ENCODE data around the gene NGF. TPM values are rescaled to one million over a fixed set of nuclear protein-coding genes. Genes with fewer than 3 reads are reported as not detected.

The NGF gene
- total RNA-seq, 1 donor from 2014 or later, result 2.1 TPM

DNA sequence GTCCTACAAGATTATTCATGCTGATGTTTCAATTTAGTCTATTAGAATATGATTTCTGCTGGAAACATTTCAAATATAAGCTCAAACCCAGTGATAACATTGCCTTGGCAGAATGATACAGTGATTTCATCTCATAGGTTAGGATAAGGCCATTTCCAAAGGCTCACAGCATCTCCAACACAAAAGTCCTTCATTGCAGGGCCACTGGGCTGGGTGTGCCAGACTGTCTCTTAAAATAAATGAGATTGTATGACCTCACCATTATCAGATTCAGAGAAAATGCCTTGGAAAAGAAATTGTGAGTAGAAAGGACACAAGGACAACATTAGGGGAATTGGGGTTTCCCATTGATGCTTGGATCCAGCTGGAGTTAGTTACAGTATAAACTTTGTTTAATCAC lies 30.4 kb downstream of the NGF start:
- Histone ChIP-seq H3K4me3 (no peak overlapping the region), H3K36me3 (no peaks in the 10 kb centered on the region), H3K9me3 (no peaks in the 10 kb centered on the region), H3K4me1 (peaks cover 0 to 9% of the 10 kb centered on the region in 2 donors), H3K27me3 (no peaks in the 10 kb centered on the region), H3K27ac (peak overlapping the region in 1 of 2 donors; percentile 52)
- TF ChIP-seq CTCF (IDR thresholded peaks at IDR 0.05), result no peak
- intact Hi-C loops (cut with DNase I), result no loop called here
- DNase-seq (ENCODE audit: low spot score in 2 of 2), result no peak

- Histone ChIP-seq H3K27ac (peak overlapping the region; percentile 50 to 52), H3K4me1 (peaks cover 0 to 12% of the 10 kb centered on the region in 2 donors), H3K27me3 (no peaks in the 10 kb centered on the region), H3K4me3 (no peak overlapping the region), H3K36me3 (no peaks in the 10 kb centered on the region), H3K9me3 (no peaks in the 10 kb centered on the region)
- intact Hi-C loops (cut with DNase I), result no loop called here
- no peak for DNase-seq (ENCODE audit: low spot score in 2 of 2)
- TF ChIP-seq CTCF (IDR thresholded peaks at IDR 0.05), result no peak
Measured at GRCh38 chr1:115306146-115306545, 31.9 kb downstream of the NGF start.

DNA sequence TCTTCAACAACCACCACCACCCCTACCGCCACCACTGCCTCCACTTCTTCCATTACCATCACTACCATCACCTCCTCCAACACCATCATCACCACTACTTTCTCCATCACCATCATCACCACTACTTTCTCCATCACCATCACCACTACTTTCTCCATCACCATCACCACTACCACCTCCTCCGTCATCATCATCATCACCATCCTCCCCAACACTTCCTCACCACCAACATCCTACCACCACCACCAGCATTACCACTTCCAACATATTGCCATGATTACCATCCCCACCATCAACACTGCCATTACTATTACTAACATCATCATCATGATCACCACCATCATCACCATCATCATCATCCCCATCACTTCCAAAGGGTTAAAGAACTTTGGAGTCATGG lies 34.7 kb downstream of the NGF start:
- Histone ChIP-seq H3K4me3 (no peak overlapping the region), H3K4me1 (peaks cover 0 to 14% of the 10 kb centered on the region in 2 donors), H3K9me3 (no peaks in the 10 kb centered on the region), H3K27me3 (no peaks in the 10 kb centered on the region), H3K27ac (no peak overlapping the region), H3K36me3 (no peaks in the 10 kb centered on the region)
- DNase-seq (ENCODE audit: low spot score in 2 of 2), result no peak
- TF ChIP-seq CTCF (IDR thresholded peaks at IDR 0.05), result no peak
- intact Hi-C loops (cut with DNase I), result no loop called here

DNA sequence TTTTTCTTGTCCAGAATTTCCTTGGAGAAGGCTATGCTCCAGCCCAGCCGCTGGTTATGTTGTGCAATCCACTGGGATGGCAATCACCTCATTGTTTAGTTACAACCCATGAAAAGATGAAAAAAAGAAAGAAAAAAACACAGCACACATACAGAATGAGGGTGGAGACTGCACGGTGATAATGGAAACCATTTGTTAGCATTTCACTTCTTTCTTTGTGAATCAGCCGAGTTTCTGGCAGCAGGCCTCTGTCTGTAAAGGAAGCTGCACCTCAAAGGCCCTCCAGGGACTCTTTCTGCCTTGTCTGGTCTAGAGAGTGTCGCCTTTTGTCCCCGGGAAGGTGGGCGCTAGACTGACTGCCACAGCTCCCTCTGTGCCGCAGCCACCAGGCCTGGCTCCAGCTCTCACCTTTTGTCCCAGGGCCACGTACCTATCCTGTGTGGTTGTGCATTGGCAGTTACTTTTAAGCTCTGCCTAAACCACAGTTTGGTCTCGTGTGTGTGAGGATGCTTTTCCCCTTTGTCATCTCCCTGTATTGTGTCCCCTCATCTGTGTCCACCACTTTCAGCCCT lies 35.6 kb downstream of the NGF start:
- Histone ChIP-seq H3K36me3 (no peaks in the 10 kb centered on the region), H3K9me3 (no peaks in the 10 kb centered on the region), H3K27me3 (no peaks in the 10 kb centered on the region), H3K27ac (peak overlapping the region in 1 of 2 donors; percentile 31), H3K4me1 (peaks cover 0 to 14% of the 10 kb centered on the region in 2 donors), H3K4me3 (no peak overlapping the region)
- intact Hi-C loops (cut with DNase I), result no loop called here
- TF ChIP-seq CTCF (IDR thresholded peaks at IDR 0.05), result no peak
- no peak for DNase-seq (ENCODE audit: low spot score in 2 of 2)

- Histone ChIP-seq H3K27ac (no peak overlapping the region), H3K27me3 (no peaks in the 10 kb centered on the region), H3K36me3 (no peaks in the 10 kb centered on the region), H3K9me3 (no peaks in the 10 kb centered on the region), H3K4me3 (no peak overlapping the region), H3K4me1 (peaks cover 0 to 19% of the 10 kb centered on the region in 2 donors)
- TF ChIP-seq CTCF (IDR thresholded peaks at IDR 0.05), result no peak
- intact Hi-C loops (cut with DNase I), result no loop called here
- no peak for DNase-seq (ENCODE audit: low spot score in 2 of 2)
Measured at GRCh38 chr1:115301438-115302020, 36.5 kb downstream of the NGF start.

Data from ascending aorta (tissue), 2 donors.